Ishikawa (cell line): ENCODE results near the gene AK5.

Source experiments
- CEBPB ChIP-seq: IDR thresholded peaks from 2 replicates; pipeline ENCODE4 v1.6.1; 2012
- CREB1 ChIP-seq: IDR thresholded peaks from 2 replicates; pipeline ENCODE4 v1.6.1; 2012; ENCODE audit warnings: low read depth
- EGR1 ChIP-seq: IDR thresholded peaks from 2 replicates; pipeline ENCODE4 v1.6.1; 2012
- EP300 ChIP-seq: IDR thresholded peaks from 2 replicates; pipeline ENCODE4 v1.6.1; 2012; ENCODE audit warnings: borderline replicate concordance
- MAX ChIP-seq: IDR thresholded peaks from 2 replicates; pipeline ENCODE4 v1.6.1; 2012
- NFIC ChIP-seq: IDR thresholded peaks from 2 replicates; pipeline ENCODE4 v1.6.1; 2012
- RAD21 ChIP-seq: IDR thresholded peaks from 2 replicates; pipeline ENCODE4 v1.6.1; 2012; ENCODE audit warnings: low read depth
- REST ChIP-seq: IDR thresholded peaks from 2 replicates; pipeline ENCODE4 v1.6.1; 2012; ENCODE audit warnings: low read depth, mild to moderate bottlenecking
- TAF1 ChIP-seq: IDR thresholded peaks from 2 replicates; pipeline ENCODE4 v1.6.1; 2012; ENCODE audit warnings: low read depth, mild to moderate bottlenecking
- TCF12 ChIP-seq: IDR thresholded peaks from 2 replicates; pipeline ENCODE4 v1.6.1; 2012; ENCODE audit warnings: low read depth
- TEAD4 ChIP-seq: IDR thresholded peaks from 2 replicates; pipeline ENCODE4 v1.6.1; 2012
- USF1 ChIP-seq: IDR thresholded peaks from 2 replicates; pipeline ENCODE4 v1.6.1; 2012
- YY1 ChIP-seq: IDR thresholded peaks from 2 replicates; pipeline ENCODE4 v1.6.1; 2012; ENCODE audit warnings: low read depth
- ZBTB7A ChIP-seq: IDR thresholded peaks from 2 replicates; pipeline ENCODE4 v1.6.1; 2012; ENCODE audit warnings: low read depth

GRCh38 chr1:77556045-77556444 is 274.2 kb downstream of the AK5 start:
- TF ChIP-seq RAD21, result no peak
- TF ChIP-seq MAX, result no peak
- no peak for TF ChIP-seq EGR1
- TF ChIP-seq YY1, result no peak
- TF ChIP-seq CREB1, result no peak
- TF ChIP-seq TEAD4, result no peak
- no peak for TF ChIP-seq ZBTB7A
- no peak for TF ChIP-seq TCF12
- TF ChIP-seq NFIC, result no peak
- no peak for TF ChIP-seq EP300
- no peak for TF ChIP-seq REST
- TF ChIP-seq CEBPB, result no peak
- TF ChIP-seq TAF1, result no peak
- TF ChIP-seq USF1, result no peak
